GM18526 (cell line): ENCODE measurements around the gene SIRPG.

Experiments
- POLR2A ChIP-seq: IDR thresholded peaks from 3 replicates; pipeline ENCODE4 v1.6.1; 2011; ENCODE audit not compliant: insufficient read length; ENCODE audit errors: extremely low read depth

The SIRPG gene

GRCh38 chr20:1587781-1588532, 69.6 kb downstream of the SIRPG start:
- TF ChIP-seq POLR2A = no peak

GRCh38 chr20:1579488-1579887, 78.1 kb downstream of the SIRPG start:
- no peak for TF ChIP-seq POLR2A
